NCI-H2196 (cell line): ENCODE results near the gene TMOD1.
A peak's percentile ranks its signal among the peaks of the same experiment; 100 is the strongest.
"Not testable (repeated sequence)": the region's sequence is repeated elsewhere in the genome, so short reads cannot be mapped to it uniquely, and the experiment has no call there.

Experiments
- DNase-seq: peaks from one replicate; lab custom pipeline; 2025; ENCODE audit not compliant: unreplicated experiment; lab: John Stamatoyannopoulos, UW

Gene TMOD1

DNA sequence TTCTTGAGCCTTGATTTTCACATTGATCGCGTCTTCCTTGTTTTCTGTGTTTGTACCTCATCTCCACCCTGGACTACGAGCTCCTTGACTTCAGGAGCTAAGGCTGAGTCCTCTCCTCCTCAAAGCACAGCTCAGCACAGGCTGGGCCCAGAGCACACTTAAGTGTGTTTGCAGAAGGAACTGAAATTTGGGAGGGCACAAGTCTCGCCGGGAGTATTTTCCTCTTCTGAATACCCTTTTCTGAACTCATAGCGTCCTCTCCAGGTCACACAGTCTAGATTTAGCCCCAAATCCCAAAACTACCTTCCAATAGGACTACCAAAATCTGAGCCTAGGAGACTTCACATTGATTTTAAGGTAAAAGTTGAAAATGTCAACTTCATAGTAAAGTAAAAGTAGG, 90.1 kb downstream of the TMOD1 start:
- DNase-seq: no peak

DNA sequence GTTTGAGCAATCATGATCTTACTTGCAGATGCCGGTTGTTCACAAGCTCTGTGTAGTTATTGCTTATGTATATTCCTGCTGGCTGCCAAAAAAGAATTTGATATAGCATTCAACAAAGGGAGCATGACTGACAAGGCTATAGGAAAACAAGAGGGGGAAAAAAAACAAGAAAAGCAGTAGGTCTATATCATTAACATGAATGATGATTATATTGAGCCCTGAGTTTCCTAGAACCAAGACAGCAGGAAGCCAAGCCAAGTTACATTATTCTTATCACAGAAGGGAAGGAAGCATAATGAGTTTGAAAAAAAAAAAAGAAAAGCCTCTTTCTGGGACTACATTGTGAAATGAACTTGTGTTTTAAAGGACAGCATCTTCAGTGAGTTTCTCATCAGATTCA, 90.7 kb downstream of the TMOD1 start:
- no peak for DNase-seq

DNA sequence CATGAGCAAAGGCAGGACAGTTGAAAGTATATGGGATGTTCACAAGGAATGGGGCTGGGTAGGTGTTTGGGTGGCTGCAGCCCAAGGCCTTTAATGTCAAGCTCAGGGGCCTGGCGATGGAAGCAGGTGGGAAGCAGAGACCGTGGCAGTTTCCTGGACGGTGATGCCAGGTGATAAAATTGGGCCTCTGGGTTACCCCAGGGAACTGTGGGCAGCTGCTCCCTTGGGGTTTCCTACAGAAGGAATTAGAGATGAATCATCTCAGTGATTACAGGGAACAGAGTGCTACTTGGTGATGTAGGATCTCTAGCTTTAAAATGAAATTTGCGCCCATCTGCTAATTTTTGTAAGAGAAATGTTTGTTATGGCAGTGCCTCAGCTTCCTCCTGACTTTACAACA, 92.5 kb downstream of the TMOD1 start:
- DNase-seq: no peak

DNA sequence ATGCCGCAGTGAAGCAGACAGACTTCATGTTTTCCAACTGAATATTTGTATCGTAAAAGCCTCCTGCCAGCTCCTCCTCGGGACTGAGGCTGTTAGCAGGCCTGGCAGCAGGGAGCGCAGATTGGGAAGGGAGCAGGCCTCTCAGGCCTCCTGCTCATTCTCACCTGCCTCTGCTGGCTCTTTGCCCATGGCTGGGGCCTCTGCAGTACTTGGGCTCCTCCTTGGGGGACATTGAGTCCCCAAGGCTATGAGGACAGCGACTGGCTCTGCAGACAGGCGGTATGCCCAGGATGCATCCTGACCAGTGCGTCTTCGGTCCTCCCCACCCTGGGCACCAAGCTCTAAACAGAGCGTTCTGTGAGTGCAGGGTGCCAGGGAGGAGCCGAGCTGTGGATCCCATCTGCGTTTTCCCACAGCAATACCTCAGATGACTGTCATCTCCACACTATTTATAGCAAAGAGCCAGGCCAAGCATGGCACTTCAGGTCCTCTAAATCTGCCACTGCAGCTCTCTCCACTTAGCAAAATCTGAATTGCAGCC, 93.0 kb downstream of the TMOD1 start:
- no peak for DNase-seq

DNA sequence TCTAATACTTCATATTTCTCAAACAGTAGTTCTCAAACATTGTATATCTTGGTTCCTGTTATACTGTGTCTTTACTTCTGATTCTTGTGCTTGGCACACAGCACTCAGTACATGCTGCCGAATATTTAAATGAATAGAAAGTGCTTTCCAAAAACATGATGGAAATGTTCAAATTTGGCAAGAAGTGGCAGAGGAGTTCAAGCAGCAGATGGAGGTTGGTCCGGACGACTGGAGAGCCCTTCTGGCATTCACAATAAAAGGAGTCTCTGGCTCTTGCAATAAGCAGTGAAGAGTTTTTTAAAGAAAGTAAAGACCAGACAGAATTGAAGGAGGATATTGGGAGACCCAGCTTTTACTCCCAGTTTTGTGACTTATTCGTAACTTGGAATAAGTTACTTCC, 95.4 kb downstream of the TMOD1 start:
- no peak for DNase-seq

DNA sequence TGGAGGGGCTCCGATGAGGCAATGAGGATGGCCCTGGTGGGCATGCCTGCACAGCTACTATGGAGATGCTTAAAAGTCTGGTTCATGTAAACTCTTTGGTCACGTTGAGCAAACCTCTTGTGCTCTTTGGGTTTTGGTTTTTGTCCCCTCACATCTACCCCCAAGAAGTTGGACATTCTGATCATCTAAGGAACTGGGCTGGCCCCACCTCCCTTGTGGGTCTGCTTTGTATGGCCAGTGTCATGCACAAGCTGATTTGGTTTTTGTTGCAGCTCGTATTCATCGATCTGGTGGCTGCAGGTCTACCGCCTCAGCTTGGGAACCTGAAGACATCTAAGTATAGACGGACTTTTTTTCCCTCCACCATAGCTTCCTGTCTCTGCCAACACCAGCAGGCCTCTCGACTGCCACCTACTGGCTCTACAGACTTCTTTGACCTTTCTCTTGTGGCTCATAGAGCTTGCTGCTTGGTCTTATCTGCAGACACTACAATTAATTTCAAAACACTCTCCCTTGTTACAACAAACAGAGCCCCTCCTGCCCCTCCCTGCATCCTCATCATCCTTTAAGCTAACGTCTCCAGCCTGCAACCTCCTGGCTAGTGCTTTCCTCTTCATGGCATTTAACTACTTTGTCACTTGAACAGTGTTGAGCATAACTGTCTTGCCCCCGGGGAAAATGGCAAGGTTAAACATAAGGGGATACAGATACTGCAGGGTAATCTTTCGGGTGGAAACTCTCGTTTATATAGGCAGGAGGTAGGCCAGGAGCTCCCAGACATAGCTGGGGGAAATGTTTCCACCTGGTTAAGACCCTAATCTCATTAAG, 97.2 kb downstream of the TMOD1 start:
- peak; percentile 69 for DNase-seq

DNA sequence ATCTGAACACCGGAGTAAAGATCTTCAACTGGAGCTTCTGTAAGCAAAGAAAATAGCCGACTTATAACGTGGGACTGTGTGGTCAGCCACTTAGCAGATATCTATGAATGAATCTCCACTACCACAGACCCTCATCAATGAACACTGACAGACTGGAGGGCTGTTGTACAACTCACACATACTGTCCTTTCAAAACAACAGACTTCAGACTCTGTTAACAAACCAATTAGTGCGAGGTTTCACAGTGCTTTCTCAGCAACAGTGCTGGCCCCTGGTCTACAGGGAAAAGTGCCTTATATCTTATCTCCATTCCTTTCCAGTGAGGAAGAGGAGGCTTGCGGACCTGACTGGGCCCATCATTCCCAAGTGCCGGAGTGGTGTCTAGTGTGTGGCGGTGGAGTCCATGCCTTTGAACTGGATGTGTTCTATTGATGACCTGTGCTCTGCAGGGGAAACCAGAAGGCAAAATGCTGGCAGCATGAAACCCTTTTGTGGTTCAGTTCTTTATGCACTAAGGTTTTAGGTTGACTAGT, 97.9 kb downstream of the TMOD1 start:
- DNase-seq: no peak

DNA sequence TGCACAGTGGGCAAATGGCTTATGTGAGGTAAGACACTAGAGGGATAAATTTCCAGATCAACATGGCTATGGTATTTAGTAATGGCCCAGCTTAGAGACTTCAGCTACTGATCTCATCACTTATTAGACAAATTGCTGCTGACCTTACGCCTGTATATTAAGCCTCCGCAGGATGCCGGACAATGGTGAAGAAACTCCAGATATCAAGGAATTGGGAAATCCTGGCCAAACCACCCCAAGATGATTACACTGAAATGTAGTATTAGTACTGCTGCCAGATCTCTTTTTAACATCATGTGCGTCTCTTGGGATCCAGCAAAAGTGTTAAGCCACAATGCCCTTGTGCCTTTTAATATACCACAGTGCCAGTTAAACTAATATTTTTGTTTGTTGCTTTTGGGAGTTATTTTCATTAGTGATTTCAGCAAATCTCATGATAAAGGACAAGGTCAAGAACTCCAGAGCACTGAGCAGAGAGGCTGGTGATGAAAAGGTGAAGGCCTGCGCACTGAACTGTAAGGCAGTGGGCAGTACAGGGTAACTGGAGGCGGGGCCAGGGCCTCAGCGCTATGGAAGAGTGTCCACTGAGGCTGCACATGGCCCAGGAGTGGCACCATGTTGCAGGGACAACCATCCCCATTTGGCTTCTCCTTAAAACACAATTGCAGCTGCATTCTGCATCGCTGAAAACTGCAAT, 99.2 kb downstream of the TMOD1 start:
- DNase-seq: no peak

DNA sequence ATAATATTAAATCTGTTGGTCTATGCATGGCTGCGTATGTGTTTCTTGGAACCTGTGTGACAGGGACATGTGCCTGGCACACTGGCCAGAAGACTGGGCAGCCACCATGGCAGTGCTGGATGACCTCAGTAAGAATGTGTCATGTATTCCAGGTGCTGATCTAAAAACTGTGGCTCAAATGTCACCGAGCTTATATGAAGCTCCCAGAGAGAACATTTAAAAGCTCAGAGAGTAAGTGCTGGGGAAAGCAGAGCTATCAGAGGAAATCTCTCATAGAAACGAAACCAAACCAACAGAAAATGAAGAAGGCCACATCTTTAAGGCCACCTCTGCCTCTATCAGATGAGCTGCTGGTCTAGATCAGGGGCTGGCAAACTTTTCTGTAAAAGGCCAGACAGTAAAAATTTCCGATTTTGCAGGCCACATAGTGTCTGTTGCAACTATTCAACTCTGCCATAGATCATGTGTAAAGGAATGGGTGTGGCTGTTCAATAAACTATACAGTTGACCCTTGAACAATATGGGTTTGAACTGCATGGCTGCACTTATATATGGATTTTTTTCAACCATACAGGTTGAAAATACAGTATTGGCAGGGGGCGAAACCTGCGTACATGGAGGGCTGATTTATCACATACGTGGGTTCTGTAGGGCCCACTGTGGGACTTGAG, 99.9 kb downstream of the TMOD1 start:
- DNase-seq: no peak

DNA sequence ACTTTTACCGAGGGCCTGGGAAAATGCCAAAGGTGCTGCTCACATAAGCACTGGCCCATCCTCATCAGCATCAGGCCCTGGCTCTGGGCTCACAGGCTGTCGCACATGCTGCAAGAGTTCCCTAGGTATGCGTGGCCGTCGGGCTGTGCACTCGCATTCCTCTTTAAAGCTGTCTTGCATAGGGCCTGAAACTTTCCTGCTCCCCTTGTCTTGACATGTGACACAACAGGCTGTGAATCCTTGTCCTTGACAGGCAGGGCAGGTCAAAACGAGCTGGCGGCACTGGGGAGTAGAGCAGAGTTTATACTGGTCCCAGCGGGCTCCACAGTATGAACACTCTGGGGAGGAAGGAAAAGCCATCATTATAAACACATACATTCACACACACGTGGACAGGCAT, 101.0 kb downstream of the TMOD1 start:
- DNase-seq: no peak

DNA sequence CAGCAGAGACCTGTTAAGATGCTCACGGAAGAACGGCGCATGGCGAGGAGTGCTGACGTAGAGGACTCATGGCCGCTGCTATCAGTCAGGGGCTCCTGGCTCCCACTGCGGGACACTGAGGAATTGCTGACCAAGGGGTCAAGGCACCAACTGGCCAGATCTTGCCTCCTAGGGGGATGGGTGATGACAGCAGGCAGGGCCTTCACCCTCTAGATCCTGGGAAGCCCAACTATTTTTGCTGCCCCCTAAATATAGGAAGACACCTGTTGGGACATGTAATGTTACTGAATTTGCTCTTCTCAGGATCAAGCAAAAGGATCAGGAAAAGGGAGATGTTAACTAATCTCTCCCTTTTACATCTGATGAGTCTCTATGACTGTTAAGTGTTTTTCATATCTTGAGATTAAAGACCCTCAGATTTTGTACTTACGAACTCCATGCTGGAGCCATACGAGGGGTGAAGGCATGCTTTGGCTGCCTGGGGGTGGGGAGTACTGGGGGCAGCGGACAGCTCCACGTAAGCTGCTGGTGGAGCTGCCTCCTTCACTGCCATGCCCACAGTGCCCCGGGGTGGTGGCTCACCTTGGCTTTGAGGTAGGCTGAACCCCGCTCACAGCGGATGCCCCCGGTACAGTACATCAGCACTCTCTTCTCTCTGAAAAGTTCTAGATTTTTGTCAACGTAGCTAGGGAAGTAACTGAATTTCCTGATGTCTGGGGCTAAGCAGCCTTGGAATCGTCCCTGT, 103.6 kb downstream of the TMOD1 start:
- DNase-seq: no peak

DNA sequence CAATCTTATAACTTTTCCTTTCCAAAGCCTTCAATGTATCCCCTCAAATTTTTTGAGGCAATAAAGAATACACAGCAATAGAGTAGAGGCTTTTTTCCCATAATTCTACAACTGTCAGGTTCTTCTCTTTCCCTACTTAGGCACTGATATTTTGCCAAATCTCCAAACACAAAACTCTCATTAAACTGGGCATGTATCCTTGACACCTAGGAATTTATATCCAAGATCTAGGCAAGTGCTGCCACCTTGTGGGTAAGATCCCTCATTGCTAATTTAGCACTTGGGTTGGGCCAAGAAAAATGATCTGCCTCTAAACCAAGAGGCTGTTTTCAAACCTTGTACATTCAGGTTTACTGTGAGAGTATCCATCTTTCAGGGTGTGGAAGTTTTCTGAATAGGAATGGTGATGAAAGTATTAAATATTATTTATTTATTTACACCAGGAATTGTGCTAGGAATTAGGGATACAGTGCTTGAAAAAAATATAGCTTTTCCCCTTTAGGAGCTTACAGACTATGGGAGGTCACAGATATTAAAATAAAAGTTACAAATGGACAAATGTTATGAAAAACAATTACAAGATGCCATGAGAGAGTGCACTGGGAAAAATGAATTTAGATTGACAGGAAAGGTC, 114.1 kb downstream of the TMOD1 start:
- peak; percentile 74 for DNase-seq

DNA sequence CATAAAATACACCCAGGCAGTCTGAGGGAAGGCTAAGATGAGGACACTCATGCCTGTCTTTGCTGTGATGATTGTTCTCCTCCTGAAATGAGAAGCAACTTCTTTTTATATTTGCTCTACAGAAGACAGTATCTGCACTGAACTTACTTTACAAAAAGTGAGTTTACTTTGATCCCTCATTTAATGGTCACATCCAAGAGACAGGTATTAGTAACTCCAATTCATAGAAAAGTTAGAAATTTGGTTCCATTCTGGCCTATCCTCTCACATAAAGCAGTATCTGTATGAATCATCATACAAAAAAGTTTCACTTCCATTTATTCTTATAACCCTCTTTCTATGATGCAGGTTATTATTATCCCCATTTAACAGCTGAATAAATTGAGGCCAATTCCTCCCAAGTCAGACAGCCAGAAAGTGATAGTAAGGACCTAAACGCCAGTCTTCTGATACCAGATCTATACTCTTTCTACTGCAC, 116.5 kb downstream of the TMOD1 start:
- no peak for DNase-seq

DNA sequence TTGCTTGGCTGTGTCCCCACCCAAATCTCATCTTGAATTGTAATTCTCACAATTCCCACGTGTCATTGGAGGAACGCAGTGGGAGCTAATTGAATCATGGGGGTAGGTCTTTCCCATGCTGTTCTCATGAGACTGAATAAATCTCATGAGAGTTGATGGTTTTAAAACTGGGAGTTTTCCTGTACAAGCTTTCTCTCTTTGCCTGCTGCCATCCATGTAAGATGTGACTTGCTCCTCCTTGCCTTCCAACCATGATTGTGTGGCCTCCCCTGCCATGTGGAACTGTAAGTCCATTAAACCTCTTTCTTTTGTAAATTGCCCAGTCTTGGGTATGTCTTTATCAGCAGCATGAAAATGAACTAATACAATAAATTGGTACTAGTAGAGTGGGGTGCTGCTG, 118.6 kb downstream of the TMOD1 start:
- DNase-seq: not testable (repeated sequence)

DNA sequence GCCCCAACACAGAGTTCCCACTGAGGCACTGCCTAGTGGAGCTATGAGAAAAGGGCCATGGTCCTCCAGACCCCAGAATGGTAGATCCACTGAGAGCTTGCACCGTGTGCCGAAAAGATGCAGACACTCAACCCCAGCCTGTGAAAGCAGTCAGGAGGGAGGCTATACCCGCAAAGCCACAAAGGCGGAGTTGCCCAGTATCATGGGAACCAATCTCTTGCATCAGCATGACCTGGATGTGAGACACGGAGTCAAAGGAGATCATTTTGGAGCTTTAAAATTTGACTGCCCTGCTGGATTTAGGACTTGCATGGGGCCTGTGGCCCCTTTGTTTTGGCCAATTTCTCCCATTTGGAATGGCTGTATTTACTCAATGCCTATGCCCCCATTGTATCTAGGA, 121.0 kb downstream of the TMOD1 start:
- not testable (repeated sequence) for DNase-seq

DNA sequence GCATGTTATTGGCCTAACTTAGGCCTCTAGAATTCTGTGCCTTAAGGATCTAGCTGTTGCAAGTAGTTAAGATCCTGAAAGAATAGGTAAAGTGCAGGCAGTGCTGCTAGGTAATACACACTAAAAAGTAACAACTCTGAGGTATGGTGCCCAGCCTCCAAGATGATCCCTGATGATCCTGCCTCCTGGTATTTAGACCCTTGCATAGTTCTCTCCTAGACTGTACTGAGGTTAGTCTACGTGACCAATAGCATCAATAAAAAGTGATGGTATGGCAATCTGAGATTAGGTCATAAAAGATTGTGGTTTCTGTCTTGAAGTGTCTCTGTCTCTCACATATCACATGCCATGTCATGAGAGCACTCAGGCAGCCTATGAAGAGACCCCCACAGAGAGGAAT, 122.5 kb downstream of the TMOD1 start:
- DNase-seq: no peak

DNA sequence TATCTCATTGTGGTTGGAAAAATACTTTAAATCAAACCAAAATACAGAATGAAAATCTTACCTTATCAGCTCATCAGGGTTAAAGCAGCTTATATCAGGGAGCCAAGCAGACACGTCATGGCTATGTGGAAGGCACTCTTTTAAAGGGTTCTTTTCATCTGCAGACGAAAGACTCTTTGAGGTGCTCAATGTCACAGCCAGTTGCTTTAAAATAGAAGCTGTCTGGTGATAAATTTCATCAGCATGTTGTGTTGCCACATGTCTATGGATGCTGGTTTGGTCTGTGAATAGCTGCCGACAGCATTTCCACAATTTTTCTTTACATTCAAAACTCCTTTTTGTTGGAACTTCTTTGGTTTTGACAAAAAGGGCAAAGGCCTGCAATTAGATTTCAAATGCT, 124.2 kb downstream of the TMOD1 start:
- no peak for DNase-seq

DNA sequence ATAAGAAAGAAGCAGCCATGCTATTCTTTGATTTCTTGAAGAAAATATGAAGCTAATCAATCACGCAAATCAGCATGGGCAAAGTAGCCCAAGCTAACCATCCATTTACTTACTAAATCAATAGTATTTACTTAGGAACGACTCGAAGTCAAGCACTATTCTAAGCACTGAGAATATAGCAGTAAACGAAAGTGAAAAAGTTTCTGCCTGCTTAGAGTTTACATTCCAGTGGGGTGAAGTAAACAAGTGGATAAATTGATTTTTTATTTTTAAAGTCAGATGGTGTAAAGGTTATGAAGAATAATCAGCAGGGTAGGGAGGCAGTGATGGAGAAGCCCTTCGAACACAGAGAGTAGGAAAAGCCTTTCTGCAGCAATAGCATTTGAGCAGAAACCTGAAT, 126.2 kb downstream of the TMOD1 start:
- no peak for DNase-seq

DNA sequence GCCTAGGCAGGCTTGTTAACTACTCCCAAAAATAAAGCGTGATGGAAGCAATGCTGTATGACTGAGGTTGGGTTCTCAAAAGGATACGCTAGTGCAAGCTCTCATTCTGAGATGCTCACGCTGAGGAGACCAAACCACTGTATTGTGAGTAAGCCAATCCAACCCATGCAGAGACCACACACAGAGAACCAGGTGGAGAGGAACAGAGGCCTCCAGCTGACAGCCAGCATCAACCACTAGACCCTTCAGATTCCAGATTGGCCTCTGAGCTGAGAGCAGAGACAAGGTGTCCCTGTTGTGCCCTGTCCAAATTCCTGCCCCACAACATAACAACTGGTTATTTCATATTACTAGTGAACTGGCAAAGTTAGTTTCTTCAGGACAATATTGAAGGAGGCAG, 127.2 kb downstream of the TMOD1 start:
- no peak for DNase-seq

DNA sequence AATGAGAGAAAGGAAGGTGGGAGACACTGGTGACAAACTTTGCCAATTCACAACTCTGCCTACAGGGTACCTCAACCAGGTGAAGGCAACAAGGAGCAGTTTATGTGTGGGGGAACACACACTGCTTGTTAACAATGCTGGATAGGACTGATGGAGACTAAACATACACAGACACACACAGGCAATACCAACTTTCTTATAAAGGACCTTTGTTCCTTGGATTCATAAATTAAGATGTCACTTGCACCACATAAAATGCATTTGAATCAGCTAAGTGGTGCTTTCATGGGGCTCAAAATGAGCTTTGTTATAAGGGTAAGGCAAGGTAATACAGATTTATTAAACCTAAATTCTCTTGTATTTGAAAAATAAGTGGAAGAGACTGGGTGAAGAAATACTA, 127.7 kb downstream of the TMOD1 start:
- DNase-seq: no peak
